Measurements from ENCODE around the gene OGFOD3. TPM values are rescaled to one million over a fixed set of nuclear protein-coding genes. Genes with fewer than 3 reads are reported as not detected.

OGFOD3 gene
- total RNA-seq, 2 experiments from 2014 or later = 12.9 to 13.7 TPM

GRCh38 chr17:82399041-82399441, 19.3 kb downstream of the OGFOD3 start:
- Histone ChIP-seq H3K27ac (ENCODE audit: low read depth in 1 of 2, low read length in 2 of 2) (no peak overlapping the region), H3K27me3 (ENCODE audit: control insufficient read depth in 1 of 2, insufficient read depth in 2 of 2, low read length in 2 of 2) (no peaks in the 10 kb centered on the region), H3K4me3 (ENCODE audit: low read length) (no peak overlapping the region), H3K4me1 (ENCODE audit: insufficient read depth, low read length) (peaks cover 21% of the 10 kb centered on the region), H3K36me3 (ENCODE audit: insufficient read depth, low read length) (peaks cover 18% of the 10 kb centered on the region), H3K9me3 (ENCODE audit: control insufficient read depth in 1 of 2, insufficient read depth in 1 of 2, low read length in 2 of 2) (no peaks in the 10 kb centered on the region)
- ChIA-PET CTCF (no interaction called here), POLR2A (no interaction called here)
- Mint-ChIP-seq H3K4me1 (ENCODE audit: low read depth) (peaks cover 17% of the 10 kb centered on the region), H3K9me3 (no peaks in the 10 kb centered on the region), H3K36me3 (ENCODE audit: low read depth) (peaks cover 39% of the 10 kb centered on the region), H3K4me3 (no peak overlapping the region), H3K27me3 (no peaks in the 10 kb centered on the region), H3K27ac (no peak overlapping the region)
- no peak for TF ChIP-seq CTCF (IDR thresholded peaks at IDR 0.05)
- DNase-seq (no peak), ATAC-seq (ENCODE audit: poor library complexity) (no peak)
- intact Hi-C loops (cut with DNase I, micrococcal nuclease) = no loop called here

- Histone ChIP-seq H3K9me3 (ENCODE audit: control insufficient read depth in 1 of 2, insufficient read depth in 1 of 2, low read length in 2 of 2) (no peaks in the 10 kb centered on the region), H3K27ac (ENCODE audit: low read depth in 1 of 2, low read length in 2 of 2) (no peak overlapping the region), H3K4me3 (ENCODE audit: low read length) (no peak overlapping the region), H3K27me3 (ENCODE audit: control insufficient read depth in 1 of 2, insufficient read depth in 2 of 2, low read length in 2 of 2) (no peaks in the 10 kb centered on the region), H3K4me1 (ENCODE audit: insufficient read depth, low read length) (peaks cover 21% of the 10 kb centered on the region), H3K36me3 (ENCODE audit: insufficient read depth, low read length) (peaks cover 15% of the 10 kb centered on the region)
- TF ChIP-seq CTCF (IDR thresholded peaks at IDR 0.05) = no peak
- Mint-ChIP-seq H3K27me3 (no peaks in the 10 kb centered on the region), H3K27ac (no peak overlapping the region), H3K36me3 (ENCODE audit: low read depth) (peaks cover 45% of the 10 kb centered on the region), H3K4me3 (no peak overlapping the region), H3K9me3 (no peaks in the 10 kb centered on the region), H3K4me1 (ENCODE audit: low read depth) (peaks cover 14% of the 10 kb centered on the region)
- ATAC-seq (ENCODE audit: poor library complexity) (no peak), DNase-seq (no peak)
- POLR2A ChIA-PET = no interaction called here
- CTCF ChIA-PET = no interaction called here
- intact Hi-C loops (cut with DNase I, micrococcal nuclease) = no loop called here
These were observed 20.7 kb downstream of the OGFOD3 start for GRCh38 chr17:82397449-82398335.

- Mint-ChIP-seq H3K36me3 (ENCODE audit: low read depth) (peaks cover 50% of the 10 kb centered on the region), H3K4me3 (no peak overlapping the region), H3K27ac (no peak overlapping the region), H3K27me3 (no peaks in the 10 kb centered on the region), H3K9me3 (no peaks in the 10 kb centered on the region), H3K4me1 (ENCODE audit: low read depth) (peaks cover 13% of the 10 kb centered on the region)
- peaks cover 20% of the 10 kb centered on the region for H3K4me1 ChIP-seq (ENCODE audit: insufficient read depth, low read length)
- POLR2A ChIA-PET = no interaction called here
- H3K4me3 ChIP-seq (ENCODE audit: low read length) = no peak overlapping the region
- intact Hi-C loops (cut with DNase I, micrococcal nuclease) = no loop called here
- no peak overlapping the region for H3K27ac ChIP-seq (ENCODE audit: low read depth in 1 of 2, low read length in 2 of 2)
- no peaks in the 10 kb centered on the region for H3K9me3 ChIP-seq (ENCODE audit: control insufficient read depth in 1 of 2, insufficient read depth in 1 of 2, low read length in 2 of 2)
- CTCF ChIA-PET = no interaction called here
- TF ChIP-seq CTCF (IDR thresholded peaks at IDR 0.05) = no peak
- no peaks in the 10 kb centered on the region for H3K27me3 ChIP-seq (ENCODE audit: control insufficient read depth in 1 of 2, insufficient read depth in 2 of 2, low read length in 2 of 2)
- no peak for DNase-seq
- peaks cover 13% of the 10 kb centered on the region for H3K36me3 ChIP-seq (ENCODE audit: insufficient read depth, low read length)
- no peak for ATAC-seq (ENCODE audit: poor library complexity)
These were observed 21.6 kb downstream of the OGFOD3 start for GRCh38 chr17:82396601-82397435.
